SK-N-SH treated with all-trans-retinoic acid at 6 μM for 48 hours (cell line): Measurements from ENCODE around the gene METTL2B.

Experiments used
- ATAC-seq: fragments of 200-7000 bp; cut with Tn5 transposase; 3 replicates; pipeline ENCODE4 v1.9.1; 2020; ENCODE audit warnings: mild to moderate bottlenecking, moderate library complexity
- ARNTL ChIP-seq: fragments of 450-650 bp; formaldehyde crosslinking; IDR thresholded peaks from 2 replicates; pipeline ENCODE4 v1.5.0; 2020; ENCODE audit warnings: low read depth, mild to moderate bottlenecking, moderate library complexity, borderline replicate concordance
- BACH2 ChIP-seq: fragments of 250-450 bp; sonication (Bioruptor Pico); IDR thresholded peaks from 2 replicates; pipeline ENCODE4 v1.9.0; 2021; ENCODE audit warnings: mild to moderate bottlenecking, borderline replicate concordance
- CREB5 ChIP-seq: fragments of 250-450 bp; sonication (Bioruptor Pico); IDR thresholded peaks from 2 replicates; pipeline ENCODE4 v1.5.1; 2020; ENCODE audit warnings: low read depth, mild to moderate bottlenecking, moderate library complexity
- CSDC2 ChIP-seq: fragments of 250-450 bp; sonication (Bioruptor Pico); IDR thresholded peaks from 2 replicates; pipeline ENCODE4 v1.5.0; 2020; ENCODE audit warnings: mild to moderate bottlenecking, moderate library complexity
- GLIS3 ChIP-seq: fragments of 250-450 bp; sonication (Bioruptor Pico); IDR thresholded peaks from 2 replicates; pipeline ENCODE4 v1.5.0; 2020; ENCODE audit warnings: mild to moderate bottlenecking, moderate library complexity
- ISL1 ChIP-seq: fragments of 250-450 bp; sonication (Bioruptor Pico); IDR thresholded peaks from 2 replicates; pipeline ENCODE4 v2.1.2; 2022; ENCODE audit warnings: mild to moderate bottlenecking, moderate library complexity
- OSR1 ChIP-seq: fragments of 250-450 bp; sonication (Bioruptor Pico); IDR thresholded peaks from 2 replicates; pipeline ENCODE4 v1.8.0; 2022; ENCODE audit warnings: moderate library complexity, mild to moderate bottlenecking, inconsistent platforms
- PATZ1 ChIP-seq: fragments of 250-450 bp; sonication (Bioruptor Pico); IDR thresholded peaks from 2 replicates; pipeline ENCODE4 v1.8.0; 2020; ENCODE audit warnings: mild to moderate bottlenecking, moderate library complexity, borderline replicate concordance
- PPARA ChIP-seq: fragments of 250-450 bp; sonication (Bioruptor Pico); IDR thresholded peaks from 2 replicates; pipeline ENCODE4 v1.5.0; 2020; ENCODE audit warnings: mild to moderate bottlenecking, borderline replicate concordance
- RARB ChIP-seq: fragments of 250-450 bp; sonication (Bioruptor Pico); IDR thresholded peaks from 2 replicates; pipeline ENCODE4 v1.8.0; 2021; ENCODE audit warnings: mild to moderate bottlenecking, moderate library complexity
- TOX ChIP-seq: fragments of 250-450 bp; sonication (Bioruptor Pico); IDR thresholded peaks from 2 replicates; pipeline ENCODE4 v1.8.0; 2021; ENCODE audit warnings: mild to moderate bottlenecking, moderate library complexity, borderline replicate concordance
- TSHZ2 ChIP-seq: fragments of 250-450 bp; sonication (Bioruptor Pico); IDR thresholded peaks from 2 replicates; pipeline ENCODE4 v1.5.0; 2020; ENCODE audit warnings: mild to moderate bottlenecking, moderate library complexity
- ZC3H10 ChIP-seq: fragments of 250-450 bp; sonication (Bioruptor Pico); IDR thresholded peaks from 2 replicates; pipeline ENCODE4 v1.5.1; 2021; ENCODE audit warnings: mild to moderate bottlenecking, moderate library complexity
- ZFP3 ChIP-seq: fragments of 250-450 bp; sonication (Bioruptor Pico); IDR thresholded peaks from 2 replicates; pipeline ENCODE4 v1.5.0; 2020; ENCODE audit warnings: mild to moderate bottlenecking, moderate library complexity
- ZNF565 ChIP-seq: fragments of 450-650 bp; formaldehyde crosslinking; conservative IDR thresholded peaks from 2 replicates; pipeline ENCODE4 v1.5.0; 2020; ENCODE audit warnings: low read depth, mild to moderate bottlenecking, moderate library complexity
- ZNF70 ChIP-seq: fragments of 450-650 bp; formaldehyde crosslinking; IDR thresholded peaks from 2 replicates; pipeline ENCODE4 v1.5.0; 2020; ENCODE audit warnings: mild to moderate bottlenecking, moderate library complexity
- ZNF8 ChIP-seq: fragments of 450-650 bp; formaldehyde crosslinking; IDR thresholded peaks from 2 replicates; pipeline ENCODE4 v1.5.0; 2020; ENCODE audit warnings: mild to moderate bottlenecking, moderate library complexity
- TF ChIP-seq, protein P1 (sequence below): fragments of 250-450 bp; sonication (Bioruptor Pico); IDR thresholded peaks from 2 replicates; pipeline ENCODE4 v1.8.0; 2021; ENCODE audit warnings: low read depth, mild to moderate bottlenecking, moderate library complexity, borderline replicate concordance

METTL2B gene

DNA sequence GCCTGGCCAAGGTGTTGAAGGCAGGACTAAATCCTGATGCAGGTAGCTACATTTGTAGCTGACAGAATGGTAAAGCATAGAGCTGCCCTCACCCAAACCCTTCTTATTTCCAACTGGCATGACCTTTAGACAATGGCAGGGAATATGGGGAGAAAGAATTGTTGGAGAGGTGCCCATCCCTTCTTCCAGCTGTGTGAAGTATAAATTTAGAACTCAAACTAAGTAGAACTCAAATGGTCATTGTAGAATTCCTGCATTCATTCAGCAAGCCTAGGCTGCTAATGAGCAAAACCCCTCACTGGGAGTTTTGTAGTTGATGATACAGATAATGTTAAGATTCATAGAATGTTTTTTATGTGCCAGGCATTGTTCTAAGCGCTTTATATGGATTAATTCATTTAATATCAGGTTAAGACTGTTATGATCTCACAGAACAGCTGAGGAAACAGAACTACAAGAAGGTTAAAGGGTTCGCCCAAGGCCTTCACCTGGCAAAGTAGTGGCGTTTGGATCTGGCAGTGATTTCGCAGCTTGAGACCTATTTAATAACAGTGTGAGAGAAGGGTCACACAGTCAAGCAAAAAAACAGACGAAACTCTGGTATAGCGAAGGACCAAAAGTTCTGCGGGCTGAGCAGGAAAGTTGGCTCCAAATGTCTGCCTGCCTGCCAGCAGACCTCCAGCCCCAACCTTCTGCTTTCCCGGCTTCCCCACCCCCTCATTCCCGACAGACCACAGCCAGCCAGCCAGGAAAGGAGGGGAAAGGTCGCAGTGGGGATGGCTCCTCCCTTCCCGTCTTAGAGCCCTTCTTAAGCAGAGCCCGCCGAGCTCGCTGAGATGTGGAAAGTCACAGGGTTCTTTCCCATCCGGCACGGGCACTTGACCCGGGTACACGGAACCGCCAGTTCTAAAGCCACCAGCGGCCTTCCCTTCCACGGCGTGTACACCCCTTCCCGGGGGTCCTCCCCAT is 22.4 kb upstream of the METTL2B start (continued):
- TF ChIP-seq, protein P1, sequence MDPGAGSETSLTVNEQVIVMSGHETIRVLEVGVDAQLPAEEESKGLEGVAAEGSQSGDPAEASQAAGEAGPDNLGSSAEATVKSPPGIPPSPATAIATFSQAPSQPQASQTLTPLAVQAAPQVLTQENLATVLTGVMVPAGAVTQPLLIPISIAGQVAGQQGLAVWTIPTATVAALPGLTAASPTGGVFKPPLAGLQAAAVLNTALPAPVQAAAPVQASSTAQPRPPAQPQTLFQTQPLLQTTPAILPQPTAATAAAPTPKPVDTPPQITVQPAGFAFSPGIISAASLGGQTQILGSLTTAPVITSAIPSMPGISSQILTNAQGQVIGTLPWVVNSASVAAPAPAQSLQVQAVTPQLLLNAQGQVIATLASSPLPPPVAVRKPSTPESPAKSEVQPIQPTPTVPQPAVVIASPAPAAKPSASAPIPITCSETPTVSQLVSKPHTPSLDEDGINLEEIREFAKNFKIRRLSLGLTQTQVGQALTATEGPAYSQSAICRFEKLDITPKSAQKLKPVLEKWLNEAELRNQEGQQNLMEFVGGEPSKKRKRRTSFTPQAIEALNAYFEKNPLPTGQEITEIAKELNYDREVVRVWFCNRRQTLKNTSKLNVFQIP: no peak
- TF ChIP-seq ZC3H10 (CRISPR knock-in tag): no peak
- no peak for TF ChIP-seq CREB5 (CRISPR knock-in tag)

- ATAC-seq: peak; percentile 2
- TF ChIP-seq OSR1 (CRISPR knock-in tag): no peak
- TF ChIP-seq ARNTL: no peak
- TF ChIP-seq ZNF8: no peak
- no peak for TF ChIP-seq TOX (CRISPR knock-in tag)
- TF ChIP-seq ZNF70 (CRISPR knock-in tag): no peak
- TF ChIP-seq PATZ1 (CRISPR knock-in tag): no peak
- no peak for TF ChIP-seq CREB5 (CRISPR knock-in tag)
- no peak for TF ChIP-seq ZNF565 (CRISPR knock-in tag)
- TF ChIP-seq GLIS3 (CRISPR knock-in tag): no peak
- no peak for TF ChIP-seq ZFP3 (CRISPR knock-in tag)
- TF ChIP-seq CSDC2 (CRISPR knock-in tag): no peak
- TF ChIP-seq BACH2 (CRISPR knock-in tag): no peak
- no peak for TF ChIP-seq PPARA (CRISPR knock-in tag)
- no peak for TF ChIP-seq RARB (CRISPR knock-in tag)
Observed at GRCh38 chr7:128454808-128455542, 21.6 kb upstream of the METTL2B start.

DNA sequence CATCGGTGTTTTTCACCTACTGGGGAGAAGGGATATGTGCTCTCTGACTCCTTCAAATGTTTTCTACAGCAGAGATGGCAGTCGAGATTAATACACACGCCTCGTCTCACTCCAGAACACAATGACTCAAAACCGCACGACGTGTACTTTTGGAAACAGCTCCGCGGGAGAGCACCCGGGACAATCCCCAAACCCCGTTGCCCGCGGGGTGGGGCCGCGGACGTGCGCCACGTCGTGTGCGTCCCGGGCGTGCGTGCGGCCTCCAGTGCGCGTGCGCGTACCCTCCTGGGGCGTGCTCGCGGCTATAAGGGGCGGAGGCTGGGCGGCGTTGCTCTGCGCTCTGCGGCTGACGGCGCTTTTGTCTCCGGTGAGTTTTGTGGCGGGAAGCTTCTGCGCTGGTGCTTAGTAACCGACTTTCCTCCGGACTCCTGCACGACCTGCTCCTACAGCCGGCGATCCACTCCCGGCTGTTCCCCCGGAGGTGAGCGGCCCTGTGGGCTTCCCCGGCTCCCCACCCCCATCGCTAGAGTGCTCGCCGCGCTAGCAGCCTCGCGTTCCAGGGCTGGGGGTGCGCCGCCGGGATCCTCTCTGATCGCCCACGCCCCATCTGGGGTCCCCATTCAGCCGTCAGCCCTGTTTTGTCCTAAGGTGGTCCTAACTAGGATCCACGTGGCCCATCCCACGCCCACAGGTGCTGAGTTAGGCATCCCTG is 20.8 kb upstream of the METTL2B start, which contains the start of gene HILPDA:
Gene HILPDA, plus strand, starts transcription at position 336 of the 712 bp plus-strand sequence. CDS start 1,391 bp downstream, outside the sequence.
- TF ChIP-seq ZFP3 (CRISPR knock-in tag): peak; percentile 79
- 0 out of 2 replicates have a peak, but pooled peaks have one; percentile 69 for TF ChIP-seq CSDC2 (CRISPR knock-in tag)
- no peak for TF ChIP-seq ARNTL
- TF ChIP-seq ISL1 (CRISPR knock-in tag): 0 out of 2 replicates have a peak, but pooled peaks have one; percentile 15
- no peak for TF ChIP-seq PATZ1 (CRISPR knock-in tag)
- peak; percentile 65; the same call in 1 of the 2 replicates for TF ChIP-seq TSHZ2 (CRISPR knock-in tag)
- TF ChIP-seq TOX (CRISPR knock-in tag): no peak
- TF ChIP-seq RARB (CRISPR knock-in tag): no peak
- ATAC-seq: peak; percentile 96
